ENCODE data around the gene ITPR1.

Gene ITPR1

DNA sequence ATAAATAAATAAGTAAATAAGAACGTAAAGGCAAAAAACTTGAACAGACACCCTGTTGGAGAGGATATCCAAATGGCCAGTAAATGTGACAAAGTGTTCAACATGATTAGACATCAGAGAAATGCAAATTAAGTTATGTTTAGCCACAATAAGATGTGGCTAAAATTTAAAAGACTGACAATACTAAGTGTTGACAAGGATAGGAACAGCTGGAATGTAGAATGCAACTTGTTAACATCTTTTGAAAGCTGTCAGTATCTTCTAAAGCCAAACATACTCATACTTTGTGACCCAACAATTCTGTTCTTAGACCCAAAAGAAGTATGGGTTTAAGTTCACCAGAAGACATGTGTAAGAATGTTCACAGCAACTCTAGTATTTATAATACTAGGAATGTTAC, 197.1 kb downstream of the ITPR1 start:
- no peak for DNase-seq

DNA sequence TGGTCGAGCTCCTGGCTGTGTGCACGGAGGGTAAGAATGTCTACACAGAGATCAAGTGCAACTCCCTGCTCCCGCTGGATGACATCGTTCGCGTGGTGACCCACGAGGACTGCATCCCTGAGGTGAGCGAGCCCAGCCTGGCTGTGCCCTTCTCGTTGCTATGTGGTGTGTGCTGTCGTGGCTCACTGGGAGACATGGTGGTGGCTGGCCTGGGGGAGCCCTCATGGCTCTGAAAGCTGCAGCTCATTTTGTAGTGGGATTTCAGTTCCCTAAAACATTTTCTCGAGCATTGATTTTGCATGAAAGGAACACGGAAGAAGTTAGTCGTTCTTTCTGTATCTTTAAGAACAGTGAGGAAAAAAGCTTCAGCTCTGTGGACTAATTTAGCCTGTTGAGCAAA, 200.5 kb downstream of the ITPR1 start:
- DNase-seq = no peak

DNA sequence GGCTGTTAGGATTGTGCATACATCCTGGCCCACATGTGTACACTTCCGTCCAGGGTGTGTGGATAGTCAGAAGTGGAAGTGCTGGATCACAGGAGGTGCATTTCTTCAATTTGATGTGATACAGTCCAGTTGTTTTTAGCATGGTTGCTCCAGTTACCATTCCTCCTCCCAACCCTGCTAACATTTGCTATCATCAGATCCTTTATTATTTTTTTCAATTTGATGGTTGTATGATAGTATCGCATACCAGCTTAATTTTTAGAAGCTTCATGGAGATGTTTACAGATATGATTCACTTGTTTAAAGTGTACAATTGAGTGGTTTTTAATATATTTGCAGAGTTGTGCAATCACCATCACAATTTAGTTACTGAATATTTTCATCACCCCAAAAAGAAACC, 202.7 kb downstream of the ITPR1 start:
- DNase-seq = no peak

DNA sequence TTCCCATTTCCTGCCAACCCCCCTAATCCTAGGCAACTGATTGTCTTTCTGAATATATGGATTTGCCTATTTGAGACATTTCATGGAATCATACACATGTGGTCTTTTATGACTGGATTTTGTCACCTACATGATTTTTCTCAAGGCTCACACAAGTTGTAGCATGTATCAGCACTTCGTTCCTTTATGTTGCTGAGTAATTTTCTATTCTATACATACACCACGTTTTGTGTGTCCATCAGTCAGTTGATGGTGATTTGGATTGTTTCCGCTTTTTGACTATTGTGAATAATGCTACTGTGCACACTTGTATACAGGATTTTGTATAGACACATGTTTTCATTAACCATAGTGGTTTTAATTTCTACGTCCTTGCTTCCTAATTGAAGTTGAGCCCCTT, 203.1 kb downstream of the ITPR1 start:
- DNase-seq = no peak

DNA sequence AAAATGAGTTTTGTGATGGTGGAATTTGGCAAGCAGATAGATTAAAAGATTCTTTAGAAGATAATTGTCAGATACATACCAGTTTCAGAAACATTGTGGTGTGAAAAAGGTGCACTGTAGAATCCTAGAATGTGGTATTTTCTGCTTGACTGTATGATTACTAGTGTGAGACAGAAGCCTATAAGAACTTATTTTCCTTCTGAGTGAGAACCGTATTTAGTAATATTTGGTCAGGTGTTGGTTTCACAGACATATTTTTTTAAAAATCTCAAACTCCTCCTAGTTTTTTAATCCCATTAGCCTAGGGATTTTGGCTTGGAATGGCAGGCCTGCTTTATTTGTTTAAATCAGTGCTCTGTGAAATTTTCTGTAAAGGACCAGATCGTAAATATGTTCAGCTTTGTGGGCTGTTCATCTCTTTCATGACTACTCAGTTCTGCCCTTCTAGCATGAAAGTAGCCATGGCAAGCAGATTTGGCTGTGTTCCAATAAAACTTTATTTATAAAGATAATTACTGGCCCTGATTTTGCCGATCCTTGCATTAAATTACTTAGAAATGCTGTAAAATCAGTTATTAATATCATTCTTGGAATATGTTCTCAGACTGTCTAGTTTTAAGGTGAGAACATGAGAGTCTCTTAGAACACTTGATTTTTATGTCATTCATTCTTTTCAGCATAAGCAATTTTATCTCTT, 205.1 kb downstream of the ITPR1 start:
- no peak for DNase-seq

DNA sequence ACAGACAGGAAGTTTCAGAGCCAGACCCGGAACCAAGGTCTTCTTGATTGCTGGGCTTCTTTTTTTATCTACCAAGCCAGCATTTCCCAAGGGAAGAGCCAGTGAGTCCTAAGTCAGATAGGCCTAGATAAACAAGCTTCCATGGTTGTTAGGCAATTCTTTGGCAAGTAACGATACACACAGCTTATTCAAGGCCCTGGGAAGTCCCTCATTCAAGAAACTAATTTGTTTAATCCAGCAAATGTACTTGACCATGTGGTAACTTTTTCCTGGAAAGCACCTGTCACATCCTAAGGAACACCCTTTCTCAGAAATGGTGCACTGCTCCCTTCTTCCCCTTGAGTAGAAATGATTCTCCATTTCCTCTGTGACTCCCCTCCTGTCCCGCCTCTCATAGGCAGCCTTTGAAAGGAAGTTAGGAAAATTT, 209.9 kb downstream of the ITPR1 start:
- DNase-seq = no peak

DNA sequence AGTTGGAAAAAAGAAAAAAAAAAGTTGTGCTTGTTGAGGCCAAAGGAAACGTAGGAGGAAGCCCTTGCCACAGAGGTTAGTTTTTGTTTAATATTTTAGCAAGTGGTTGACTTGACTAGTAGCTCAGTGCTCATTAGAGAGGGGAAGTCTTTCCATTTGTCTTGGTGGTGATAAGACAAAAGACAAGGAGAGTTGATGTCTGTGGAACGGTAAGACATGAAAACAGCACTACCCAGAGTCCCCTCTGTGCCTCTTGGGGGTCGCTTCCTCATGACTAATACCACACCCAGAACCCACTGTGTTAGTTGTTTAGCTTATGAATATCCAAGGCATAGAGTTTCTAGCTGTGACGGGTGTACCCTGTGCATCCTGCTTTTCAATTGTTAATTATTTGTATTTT, 211.4 kb downstream of the ITPR1 start:
- no peak for DNase-seq

DNA sequence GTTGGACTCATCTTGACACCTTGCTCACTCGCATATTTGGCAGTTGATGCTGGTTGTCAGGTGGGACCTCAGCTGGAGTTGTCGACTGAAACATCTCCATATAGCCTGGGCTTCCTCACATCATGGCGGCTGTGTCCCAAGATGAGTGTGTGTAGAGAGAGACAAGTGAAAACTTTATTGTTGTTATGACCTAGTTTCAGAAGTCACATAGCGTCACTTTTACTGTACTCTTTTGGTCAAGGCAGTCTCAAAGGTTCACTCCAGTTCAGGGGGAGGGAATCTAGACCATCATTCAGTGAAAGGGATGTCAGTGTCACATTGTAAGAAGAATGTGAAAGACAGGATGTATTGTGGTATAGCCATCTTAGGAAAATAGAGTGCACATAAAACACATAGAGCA, 214.2 kb downstream of the ITPR1 start:
- no peak for DNase-seq

DNA sequence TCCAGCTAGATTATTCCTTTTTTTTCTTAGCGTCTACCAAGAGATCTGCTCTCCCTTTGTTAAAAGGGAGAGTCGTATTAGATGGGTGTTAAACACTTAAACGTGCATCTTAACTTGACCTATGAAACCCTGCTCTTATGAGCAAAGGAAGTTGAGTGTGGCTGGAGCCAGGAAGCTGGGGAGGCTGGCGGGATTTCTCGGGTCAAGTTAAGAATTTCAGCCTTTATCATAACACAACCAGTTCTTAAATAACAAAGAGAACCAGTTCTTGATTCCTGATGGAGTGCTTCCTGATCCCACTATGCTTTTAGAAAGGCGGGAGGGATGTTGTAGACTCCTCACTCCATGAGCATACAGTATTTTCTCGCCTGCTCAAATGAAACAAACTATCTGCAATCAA, 215.1 kb downstream of the ITPR1 start:
- DNase-seq = no peak

DNA sequence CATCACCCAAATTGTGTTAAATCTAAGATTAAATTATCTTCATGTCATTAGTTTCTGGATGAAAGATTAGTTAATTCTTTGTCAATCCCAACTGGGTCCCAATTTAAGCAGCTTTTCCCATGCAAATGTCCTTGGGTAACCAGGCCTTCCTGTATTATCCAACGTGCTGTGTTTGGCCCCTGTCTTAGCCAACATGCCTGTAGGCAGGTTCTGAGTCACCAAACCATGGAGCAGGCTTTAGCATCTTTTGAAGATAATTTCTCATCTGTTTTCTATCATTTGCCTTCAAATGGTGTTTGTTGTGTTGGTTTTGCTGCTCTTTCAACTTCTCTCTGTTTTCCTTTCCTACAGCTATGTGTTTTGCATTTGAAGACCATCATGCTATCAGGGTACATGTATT, 216.2 kb downstream of the ITPR1 start:
- no peak for DNase-seq

DNA sequence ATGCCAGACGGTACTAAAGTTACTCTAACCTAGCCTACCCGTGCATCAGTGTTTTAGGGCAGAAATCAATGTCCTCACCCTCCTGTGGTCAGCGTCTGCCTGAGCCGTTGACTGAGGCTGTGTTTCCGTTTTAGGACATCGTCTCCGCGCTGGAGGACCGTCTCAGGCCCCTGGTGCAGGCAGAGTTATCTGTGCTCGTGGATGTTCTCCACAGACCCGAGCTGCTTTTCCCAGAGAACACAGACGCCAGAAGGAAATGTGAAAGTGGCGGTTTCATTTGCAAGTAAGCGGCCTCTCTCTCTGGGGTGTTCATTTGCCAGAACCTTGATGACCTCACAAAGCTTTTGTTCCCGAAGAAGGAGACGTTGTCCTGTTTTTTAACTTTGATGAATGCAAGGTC, 217.0 kb downstream of the ITPR1 start:
- DNase-seq = no peak

DNA sequence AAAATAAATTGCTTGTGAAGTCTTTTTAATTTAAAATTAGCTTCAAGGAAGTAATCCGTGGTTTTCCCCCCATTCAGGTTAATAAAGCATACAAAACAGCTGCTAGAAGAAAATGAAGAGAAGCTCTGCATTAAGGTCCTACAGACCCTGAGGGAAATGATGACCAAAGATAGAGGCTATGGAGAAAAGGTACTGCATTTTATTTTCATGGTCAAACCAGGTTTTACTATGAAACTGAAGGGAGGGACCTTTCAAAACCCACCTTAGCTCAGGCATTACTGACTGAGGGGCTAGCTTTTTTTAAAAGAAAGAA, 218.5 kb downstream of the ITPR1 start:
- DNase-seq = no peak

DNA sequence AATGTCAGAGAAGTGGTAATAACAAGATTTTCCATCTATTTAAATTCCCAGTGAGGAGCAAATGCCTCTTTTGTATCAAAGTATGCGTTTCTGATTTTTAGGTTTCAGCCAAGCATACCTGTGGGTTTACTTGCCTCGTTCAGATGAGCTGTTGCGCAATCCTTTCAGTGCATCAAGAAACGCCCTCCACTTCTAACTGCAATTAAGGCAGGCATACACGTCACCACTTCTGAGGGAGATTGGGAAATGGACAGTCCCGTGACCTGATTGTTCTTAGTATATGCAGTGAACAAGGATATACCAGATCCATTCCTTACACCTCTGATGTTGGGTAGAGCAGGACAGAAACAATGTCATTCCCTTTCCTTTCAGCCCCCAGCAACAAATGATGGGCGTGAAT, 219.0 kb downstream of the ITPR1 start:
- no peak for DNase-seq

DNA sequence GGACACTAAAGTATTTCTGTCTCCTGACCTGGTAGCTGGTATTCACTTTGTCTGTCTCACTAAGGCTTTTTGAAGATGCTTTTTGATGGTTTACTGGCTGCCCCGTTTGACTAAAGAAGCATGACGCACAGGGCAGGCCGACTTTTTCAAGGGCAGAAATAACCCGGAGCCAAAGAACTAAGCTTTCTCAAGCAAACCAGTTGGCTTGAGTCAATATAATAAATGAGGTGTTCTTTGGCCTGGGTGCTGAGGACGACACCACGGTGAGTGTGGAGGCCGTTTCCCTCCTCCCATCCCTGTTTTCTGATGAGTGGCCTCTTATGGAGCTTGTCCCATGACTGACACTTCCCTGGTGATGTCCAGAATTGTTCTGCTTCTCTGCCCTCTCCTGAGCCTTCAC, 220.9 kb downstream of the ITPR1 start:
- DNase-seq = no peak

DNA sequence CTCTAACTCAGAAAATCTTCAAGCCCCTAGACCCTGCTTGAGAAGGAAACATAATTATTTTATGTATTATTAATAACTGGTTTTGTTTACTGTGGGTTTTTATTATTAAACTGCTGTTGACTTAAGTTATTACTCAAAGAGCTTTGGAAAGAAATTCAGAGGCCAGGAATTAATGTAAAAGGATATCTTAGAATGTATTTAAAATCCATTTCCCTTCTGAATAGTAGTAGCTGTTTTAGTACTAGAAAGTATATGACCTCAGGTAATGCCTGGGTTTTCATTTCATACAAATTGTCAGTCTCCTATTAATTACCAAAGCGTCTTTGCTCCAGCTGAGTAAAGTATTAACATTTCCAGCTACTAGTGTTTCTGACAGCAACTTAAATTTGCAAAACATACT, 223.1 kb downstream of the ITPR1 start:
- DNase-seq = no peak

DNA sequence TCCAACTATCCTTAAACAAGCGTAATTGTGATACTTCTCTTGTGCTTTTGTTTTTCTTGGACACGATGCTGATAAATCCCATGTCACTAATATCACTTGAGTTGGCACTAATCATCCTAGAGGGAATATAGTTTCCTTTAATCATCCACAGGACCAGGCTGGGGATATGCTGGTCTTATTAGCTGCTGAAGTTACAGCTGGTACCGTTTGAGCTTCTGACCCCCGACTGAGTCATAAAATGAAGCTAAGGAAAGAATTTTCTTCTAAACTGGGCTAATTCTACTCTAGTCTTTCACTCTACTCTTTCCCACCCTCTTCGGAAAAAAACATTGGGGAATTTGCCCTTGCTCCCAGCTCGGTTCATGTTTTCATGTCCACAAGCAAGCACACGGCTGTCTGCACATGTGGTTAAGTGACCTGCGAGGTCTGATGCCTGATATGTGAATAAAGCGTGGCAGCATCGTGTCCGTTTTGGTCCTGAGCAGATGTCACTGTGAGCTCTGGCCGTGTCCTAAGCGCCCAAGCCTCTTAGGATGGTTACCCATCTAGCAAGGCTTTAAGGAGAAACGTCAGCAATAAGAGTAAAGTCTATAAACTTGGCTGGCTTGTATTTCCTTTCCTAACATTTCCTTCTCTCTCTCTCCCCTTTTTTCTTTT, 223.7 kb downstream of the ITPR1 start:
- DNase-seq = no peak

DNA sequence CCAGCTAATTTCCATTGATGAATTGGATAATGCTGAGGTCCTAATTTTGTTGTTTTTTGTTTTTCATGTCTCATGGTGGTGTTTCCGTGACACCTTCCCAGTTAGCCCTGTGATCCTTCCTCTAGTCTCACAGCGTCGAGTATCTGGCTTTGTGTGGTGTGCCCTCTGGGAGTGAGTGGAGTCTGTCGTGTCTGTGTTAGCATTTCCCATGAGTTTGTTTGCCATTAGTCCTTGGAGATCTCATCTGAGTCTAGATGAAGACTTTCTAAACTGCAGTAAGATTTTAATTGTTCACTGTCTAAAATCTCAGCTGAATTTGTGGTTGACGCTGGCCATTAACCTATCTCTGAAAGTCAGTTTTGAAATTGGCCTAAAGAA, 224.2 kb downstream of the ITPR1 start:
- no peak for DNase-seq

DNA sequence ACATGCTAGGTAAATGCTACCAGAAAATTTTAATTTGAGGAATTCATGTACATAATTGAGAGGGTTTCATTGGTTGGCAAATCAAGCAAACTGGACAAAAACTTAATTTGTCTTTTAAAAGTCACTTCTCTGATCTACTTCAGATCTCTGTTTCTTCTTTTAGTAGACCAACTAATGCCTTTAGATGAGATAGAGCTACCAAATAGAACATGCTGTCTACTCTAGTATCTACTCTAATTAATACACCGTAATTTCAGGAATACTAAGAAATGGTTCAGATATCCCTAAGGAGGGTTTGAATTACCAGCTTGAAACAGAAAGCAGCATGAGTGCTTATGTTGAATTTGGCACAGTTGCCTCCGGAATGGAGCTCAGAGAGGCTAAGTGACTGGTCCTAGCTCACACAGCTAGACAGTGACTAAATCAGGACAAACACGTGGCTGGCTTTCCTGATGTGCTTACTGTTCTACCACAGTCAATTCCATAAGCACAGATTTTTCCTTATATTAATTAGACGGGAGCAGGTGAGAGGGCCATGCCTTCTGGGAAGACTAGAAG, 225.1 kb downstream of the ITPR1 start:
- DNase-seq = no peak

DNA sequence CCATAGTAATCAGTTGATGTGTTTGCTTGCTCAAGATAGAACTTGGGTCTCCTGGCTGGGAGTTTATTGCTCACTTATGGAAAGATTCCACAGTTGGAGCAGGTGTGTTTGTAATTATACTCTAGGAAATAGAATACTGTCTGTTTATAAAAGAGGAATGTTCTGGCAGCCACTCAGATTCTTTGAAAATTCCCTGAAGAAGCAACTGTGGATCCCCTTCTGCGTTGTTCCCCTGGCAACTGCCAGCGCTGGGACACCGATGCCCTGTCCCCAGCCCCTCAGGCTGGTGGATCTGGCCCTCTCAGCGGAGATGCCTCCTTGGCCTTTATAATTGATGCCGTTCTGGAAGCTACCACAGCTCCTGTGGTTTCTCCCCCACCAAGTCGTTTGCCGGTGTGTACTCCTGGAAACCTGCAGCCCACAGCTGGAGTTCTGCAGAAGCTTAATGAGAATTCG, 225.9 kb downstream of the ITPR1 start:
- no peak for DNase-seq

DNA sequence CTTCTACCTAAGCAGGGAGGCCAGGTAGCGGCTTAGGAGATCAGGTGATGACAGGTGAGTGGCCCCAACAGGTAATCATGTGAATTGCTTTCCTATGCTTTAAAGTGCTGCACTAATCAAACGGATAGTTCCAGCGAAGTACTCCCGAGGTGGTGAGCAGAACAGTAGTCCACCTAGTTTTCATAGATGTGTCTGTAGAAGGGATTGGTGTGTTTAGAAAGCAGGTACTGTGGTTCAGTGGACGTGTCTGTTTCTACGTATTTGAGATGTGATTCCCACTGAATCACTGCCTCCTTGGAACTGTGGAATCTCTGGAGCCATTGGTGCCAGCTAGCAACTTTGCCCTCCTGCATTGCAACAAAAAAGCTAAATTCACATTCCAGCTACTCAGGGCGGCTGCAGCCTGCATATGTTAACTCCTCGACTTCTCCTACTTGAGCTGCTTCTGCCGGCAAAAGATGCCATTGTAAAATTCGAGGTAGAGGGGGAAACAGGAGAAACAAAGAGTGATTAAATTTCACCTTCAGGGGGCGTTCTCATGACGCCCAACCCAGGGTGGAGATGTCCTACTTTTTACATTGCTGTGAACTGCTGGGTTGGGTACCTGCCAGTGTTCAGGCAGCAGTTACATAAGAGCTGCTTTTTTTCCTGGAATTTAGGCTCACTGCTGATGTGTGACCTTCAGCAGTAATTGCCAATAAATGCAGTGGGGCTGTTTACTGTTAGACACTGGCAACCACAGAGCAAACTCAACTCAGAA, 227.3 kb downstream of the ITPR1 start:
- no peak for DNase-seq

DNA sequence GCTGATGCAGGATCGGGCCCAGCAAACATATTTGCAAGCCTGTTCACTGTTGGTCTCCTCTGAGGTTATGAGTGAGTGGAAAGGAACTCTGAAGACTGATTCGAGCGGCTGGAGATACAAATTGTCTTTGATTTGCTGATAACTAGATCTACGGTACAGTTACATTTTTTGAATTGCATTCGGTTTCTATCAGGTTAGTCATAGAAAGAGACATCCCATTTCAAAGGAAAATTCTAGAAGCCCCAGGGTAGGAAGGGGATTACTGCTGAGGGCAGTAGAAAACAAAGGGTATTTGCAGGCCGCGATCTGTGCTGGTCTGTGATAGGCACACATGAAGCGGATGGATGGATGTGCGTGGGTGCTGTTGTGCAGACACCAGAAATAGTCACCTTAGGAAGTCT, 228.4 kb downstream of the ITPR1 start:
- no peak for DNase-seq

DNA sequence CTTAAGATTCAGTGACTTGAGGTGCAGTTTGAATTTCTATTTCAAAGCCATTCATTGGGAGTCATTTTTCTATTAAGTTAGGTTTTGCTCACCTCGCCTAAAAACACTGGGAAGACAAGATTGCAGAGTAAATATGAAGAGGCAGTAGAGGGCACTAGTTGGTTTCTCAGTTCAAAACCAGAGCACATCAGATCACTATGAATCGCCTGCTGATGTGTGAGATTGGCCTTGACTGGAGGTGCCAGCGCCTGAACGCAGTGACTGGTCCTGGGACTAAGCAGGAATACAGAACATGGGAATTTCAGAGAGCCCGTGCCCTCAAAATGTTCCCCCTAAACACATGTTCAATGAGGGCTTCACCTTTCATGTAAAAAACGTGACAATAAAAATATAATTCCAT, 229.0 kb downstream of the ITPR1 start:
- no peak for DNase-seq

DNA sequence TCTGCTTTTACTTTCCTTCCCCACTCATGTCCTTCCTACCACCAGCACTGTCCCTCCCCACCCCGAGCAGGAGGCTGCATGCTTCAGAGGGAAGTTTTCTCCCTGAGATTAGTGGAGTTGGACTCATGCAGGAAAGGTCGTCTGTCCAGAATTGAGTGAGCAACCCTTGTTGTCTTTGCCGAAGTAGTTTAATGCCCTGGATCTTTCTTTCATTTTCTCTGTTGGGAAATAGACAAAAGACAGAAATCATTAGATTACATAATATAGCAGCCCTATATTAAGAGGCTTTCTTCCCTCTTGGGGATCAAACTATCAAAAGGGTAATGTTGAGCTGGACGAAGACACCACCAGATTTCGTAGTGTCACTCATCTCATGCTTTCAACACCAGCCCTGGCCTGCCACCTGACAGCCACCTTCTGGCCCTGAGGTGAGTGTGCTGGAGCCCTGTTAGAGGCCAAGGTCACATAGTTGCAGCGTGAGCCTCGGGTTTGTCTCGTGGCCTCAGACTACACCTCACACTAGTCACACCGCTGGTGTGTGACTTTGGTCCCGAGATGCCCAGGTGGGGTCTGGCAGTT, 231.0 kb downstream of the ITPR1 start:
- DNase-seq = no peak

DNA sequence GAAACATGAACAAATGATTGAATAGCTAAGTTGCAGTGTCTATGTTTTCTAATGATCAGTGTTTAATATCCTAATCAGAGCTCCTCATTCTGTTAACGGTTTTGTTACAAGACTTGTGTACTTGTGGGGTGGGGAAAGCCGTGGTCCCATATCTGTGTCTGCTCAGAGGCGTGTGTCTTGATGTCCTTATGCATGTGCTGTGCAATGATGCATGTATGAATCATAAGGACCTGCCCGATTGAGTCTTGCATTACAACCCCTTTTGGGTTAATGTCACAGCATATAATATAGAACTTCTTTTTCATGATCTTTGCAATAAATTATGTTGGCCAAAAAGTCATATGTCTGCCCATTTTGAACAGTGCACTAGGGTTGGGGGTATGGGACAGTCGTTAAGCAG, 233.4 kb downstream of the ITPR1 start:
- DNase-seq = no peak
